ENCODE measurements around the gene FKTN. TPM values are rescaled to one million over a fixed set of nuclear protein-coding genes. Genes with fewer than 3 reads are reported as not detected.

The FKTN gene
- total RNA-seq, 1 experiment from 2014 or later = 10.8 TPM

- no peak overlapping the region for H3K27ac Mint-ChIP-seq
- H3K4me3 Mint-ChIP-seq = no peak overlapping the region
- ATAC-seq (no peak), DNase-seq (ENCODE audit: low spot score) (no peak)
- POLR2A ChIA-PET = interaction anchor here (0.7 kb wide), 1 partner anchor 233 kb away, joined by 4 read pairs; no protein-coding TSS in a partner anchor
- CTCF ChIA-PET = no interaction called here
- H3K36me3 Mint-ChIP-seq = no peaks in the 10 kb centered on the region
- no peaks in the 10 kb centered on the region for H3K27me3 Mint-ChIP-seq (ENCODE audit: low read depth)
- H3K4me1 Mint-ChIP-seq = no peaks in the 10 kb centered on the region
- H3K9me3 Mint-ChIP-seq = no peaks in the 10 kb centered on the region
- TF ChIP-seq ZNF281 (CRISPR knock-in tag; IDR thresholded peaks at IDR 0.05) = no peak
- no peak for TF ChIP-seq ZNF416 (CRISPR knock-in tag; IDR thresholded peaks at IDR 0.05)
- TF ChIP-seq ZNF219 (CRISPR knock-in tag; IDR thresholded peaks at IDR 0.05; ENCODE audit: borderline replicate concordance) = no peak
- no peak for TF ChIP-seq ATF2 (CRISPR knock-in tag; IDR thresholded peaks at IDR 0.05; ENCODE audit: borderline replicate concordance, low read depth)
- TF ChIP-seq PRDM15 (CRISPR knock-in tag; IDR thresholded peaks at IDR 0.05) = no peak
- no peak for TF ChIP-seq IRF2 (CRISPR knock-in tag; IDR thresholded peaks at IDR 0.05; ENCODE audit: borderline replicate concordance, low read depth)
- TF ChIP-seq TEAD4 (CRISPR knock-in tag; IDR thresholded peaks at IDR 0.05) = no peak
- no peak for TF ChIP-seq EMX1 (CRISPR knock-in tag; IDR thresholded peaks at IDR 0.05)
- no peak for TF ChIP-seq ATF1 (CRISPR knock-in tag; IDR thresholded peaks at IDR 0.05)
- TF ChIP-seq GTF2I (CRISPR knock-in tag; conservative IDR thresholded peaks at IDR 0.05) = no peak
- no peak for TF ChIP-seq FOXJ3 (CRISPR knock-in tag; IDR thresholded peaks at IDR 0.05; ENCODE audit: borderline replicate concordance)
- no peak for TF ChIP-seq SP1 (CRISPR knock-in tag; conservative IDR thresholded peaks at IDR 0.05)
- TF ChIP-seq ZNF532 (CRISPR knock-in tag; IDR thresholded peaks at IDR 0.05; ENCODE audit: borderline replicate concordance) = no peak
- no peak for TF ChIP-seq E2F5 (CRISPR knock-in tag; IDR thresholded peaks at IDR 0.05)
- TF ChIP-seq ARID4B (CRISPR knock-in tag; IDR thresholded peaks at IDR 0.05; ENCODE audit: borderline replicate concordance) = no peak
- TF ChIP-seq NR1H2 (CRISPR knock-in tag; IDR thresholded peaks at IDR 0.05) = no peak
- no peak for TF ChIP-seq GRHL2 (CRISPR knock-in tag; IDR thresholded peaks at IDR 0.05; ENCODE audit: insufficient replicate concordance, severe bottlenecking)
- no peak for TF ChIP-seq E2F1 (CRISPR knock-in tag; IDR thresholded peaks at IDR 0.05)
Observed at GRCh38 chr9:105625088-105625487, 67.2 kb downstream of the FKTN start.

All from WTC11 (cell line).